Bronchial epithelial cell (primary cell): ENCODE data around the gene ADGRL3. TPM values are rescaled to one million over a fixed set of nuclear protein-coding genes. Genes with fewer than 3 reads are reported as not detected.

Source experiments
- DNase-seq: peaks from one replicate; pipeline ENCODE4 v3.0.0-alpha.2; 2010; ENCODE audit warnings: low read depth
- FAIRE-seq: peaks from 2 replicates; lab custom pipeline; 2011; peaks lifted over from hg19 to GRCh38; lab: Jason Lieb, UNC
- H3K27me3 ChIP-seq: 2 replicates; pipeline ENCODE4 v1.5.1; 2011; ENCODE audit warnings: low read length; ENCODE audit not compliant: control insufficient read depth, insufficient read depth
- H3K36me3 ChIP-seq: 2 replicates; pipeline ENCODE4 v1.5.1; 2011; ENCODE audit warnings: low read length; ENCODE audit not compliant: control insufficient read depth, insufficient read depth
- H3K4me3 ChIP-seq: 2 replicates; pipeline ENCODE4 v1.5.1; 2011; ENCODE audit warnings: mild to moderate bottlenecking, low read depth, low read length, control low read depth
- total RNA-seq: library from RNA; depleted of rRNA; stranded (reverse); fragments of >200 nt; gene quantifications from 2 replicates; pipeline ENCODE4 v1.2.1, GENCODE V29; 2014
- TF ChIP-seq, protein P1 (sequence below): IDR thresholded peaks from 2 replicates; pipeline ENCODE4 v1.5.1; 2011; ENCODE audit warnings: mild to moderate bottlenecking, moderate library complexity, low read length, control low read depth, inconsistent platforms; ENCODE audit not compliant: insufficient read depth, severe bottlenecking

Gene ADGRL3
- total RNA-seq, 1 donor from 2014 or later = under 0.01 TPM

DNA sequence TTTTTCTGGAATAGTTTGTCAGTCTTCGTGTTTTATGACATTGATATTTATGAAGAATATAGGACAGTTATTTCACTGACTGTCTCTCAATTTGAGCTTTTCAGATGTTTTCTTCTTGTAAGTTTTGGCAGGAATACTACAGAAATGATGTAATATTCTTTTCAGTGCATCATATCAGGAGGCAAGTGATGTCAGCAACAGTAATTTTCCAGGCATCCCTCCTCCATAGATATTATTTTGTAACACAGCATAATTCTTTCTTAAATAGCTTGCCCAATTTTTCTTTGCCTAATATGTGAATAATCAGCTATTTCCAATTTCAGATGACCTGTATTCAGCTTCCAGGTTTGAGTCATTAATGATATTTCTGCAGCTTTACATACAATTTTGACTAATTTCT, 211.1 kb downstream of the ADGRL3 start:
- FAIRE-seq = no peak
- TF ChIP-seq, protein P1, sequence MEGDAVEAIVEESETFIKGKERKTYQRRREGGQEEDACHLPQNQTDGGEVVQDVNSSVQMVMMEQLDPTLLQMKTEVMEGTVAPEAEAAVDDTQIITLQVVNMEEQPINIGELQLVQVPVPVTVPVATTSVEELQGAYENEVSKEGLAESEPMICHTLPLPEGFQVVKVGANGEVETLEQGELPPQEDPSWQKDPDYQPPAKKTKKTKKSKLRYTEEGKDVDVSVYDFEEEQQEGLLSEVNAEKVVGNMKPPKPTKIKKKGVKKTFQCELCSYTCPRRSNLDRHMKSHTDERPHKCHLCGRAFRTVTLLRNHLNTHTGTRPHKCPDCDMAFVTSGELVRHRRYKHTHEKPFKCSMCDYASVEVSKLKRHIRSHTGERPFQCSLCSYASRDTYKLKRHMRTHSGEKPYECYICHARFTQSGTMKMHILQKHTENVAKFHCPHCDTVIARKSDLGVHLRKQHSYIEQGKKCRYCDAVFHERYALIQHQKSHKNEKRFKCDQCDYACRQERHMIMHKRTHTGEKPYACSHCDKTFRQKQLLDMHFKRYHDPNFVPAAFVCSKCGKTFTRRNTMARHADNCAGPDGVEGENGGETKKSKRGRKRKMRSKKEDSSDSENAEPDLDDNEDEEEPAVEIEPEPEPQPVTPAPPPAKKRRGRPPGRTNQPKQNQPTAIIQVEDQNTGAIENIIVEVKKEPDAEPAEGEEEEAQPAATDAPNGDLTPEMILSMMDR = no peak

DNA sequence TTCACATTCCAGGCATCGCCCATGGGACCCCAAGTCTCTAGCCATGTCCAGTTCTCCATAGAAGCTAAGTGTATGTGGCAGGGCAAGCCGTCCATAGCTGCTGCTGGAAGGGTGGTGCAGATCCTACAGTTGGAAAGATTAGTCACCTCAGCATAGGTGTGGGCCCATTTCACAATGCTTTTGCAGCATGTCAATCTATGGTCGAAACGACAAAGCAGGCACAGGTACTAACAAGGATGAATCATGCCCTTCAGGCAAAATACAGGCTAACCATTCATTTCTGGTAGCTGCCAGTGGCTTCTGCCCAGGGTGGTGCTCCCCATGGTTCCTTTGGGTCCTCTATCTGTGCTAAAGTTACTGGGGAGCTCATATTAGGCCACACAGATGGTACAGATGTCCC, 225.2 kb downstream of the ADGRL3 start:
- peak; percentile 99 for DNase-seq
- peak; percentile 100 for FAIRE-seq
- TF ChIP-seq, protein P1 = no peak
- Histone ChIP-seq H3K36me3 (no peaks in the 10 kb centered on the region), H3K27me3 (no peaks in the 10 kb centered on the region), H3K4me3 (no peak overlapping the region)

More for the DNA sequence above, 211.1 kb downstream of the ADGRL3 start:
- H3K27me3 ChIP-seq = no peaks in the 10 kb centered on the region
- no peak for DNase-seq
- no peak overlapping the region for H3K4me3 ChIP-seq
- no peaks in the 10 kb centered on the region for H3K36me3 ChIP-seq

DNA sequence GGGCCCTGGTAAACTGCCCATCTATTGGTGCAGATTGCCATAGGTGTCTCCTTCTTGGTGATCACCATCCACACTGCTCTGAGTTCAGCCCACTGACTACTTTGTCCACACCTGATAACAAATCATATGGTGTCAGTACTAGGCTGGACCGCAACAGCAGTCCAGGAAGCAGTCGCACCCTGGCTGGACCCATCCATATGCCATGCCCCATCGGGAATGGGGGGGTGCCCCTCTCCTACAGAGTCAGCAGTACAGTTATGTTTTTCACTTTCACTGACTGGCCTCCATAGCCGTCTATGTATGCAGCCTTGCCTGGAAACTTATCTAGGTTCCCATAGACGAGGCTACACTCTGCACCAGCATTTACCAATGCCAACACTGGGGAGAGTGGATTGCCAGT, 226.1 kb downstream of the ADGRL3 start:
- H3K36me3 ChIP-seq = no peaks in the 10 kb centered on the region

DNA sequence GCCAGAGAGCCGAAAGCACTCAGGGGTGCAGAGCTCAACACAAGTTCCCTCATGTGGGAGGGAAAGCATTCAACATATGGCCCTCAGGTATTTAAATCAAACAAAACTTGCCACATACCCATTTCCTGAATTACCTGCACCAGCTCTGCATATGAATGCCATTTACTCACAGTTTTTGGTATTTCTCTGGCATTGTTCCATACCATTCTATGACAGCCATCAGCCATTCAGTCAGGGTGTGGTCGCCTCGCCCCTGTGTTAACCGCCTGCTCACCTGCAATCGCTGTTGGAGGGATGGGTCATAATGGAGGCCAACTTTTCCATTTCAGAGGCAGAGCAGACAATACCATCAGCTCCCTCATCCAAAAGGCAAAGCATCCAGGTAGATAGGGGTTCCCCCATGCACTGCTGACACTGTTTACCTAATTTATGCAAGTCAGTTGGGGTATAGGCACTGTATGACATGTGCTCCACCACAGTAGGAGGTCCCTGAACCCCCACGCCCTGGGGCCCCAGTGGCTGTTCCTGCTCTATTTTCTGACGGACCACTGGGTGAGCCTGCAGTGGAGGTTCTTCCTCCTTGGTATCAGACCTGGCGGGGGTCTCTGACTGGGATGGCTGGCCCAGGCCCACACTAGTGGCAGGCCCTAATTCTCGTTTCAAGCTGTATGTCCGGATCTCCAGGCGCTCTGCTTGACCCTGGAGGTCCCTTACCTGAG, 227.1 kb downstream of the ADGRL3 start:
- DNase-seq (peak; percentile 95), FAIRE-seq (peak; percentile 83)
- Histone ChIP-seq H3K4me3 (no peak overlapping the region), H3K36me3 (no peaks in the 10 kb centered on the region), H3K27me3 (no peaks in the 10 kb centered on the region)
- TF ChIP-seq, protein P1 = no peak

More for the DNA sequence above, 226.1 kb downstream of the ADGRL3 start:
- H3K4me3 ChIP-seq = no peak overlapping the region
- DNase-seq = no peak
- TF ChIP-seq, protein P1 = no peak
- FAIRE-seq = no peak
- no peaks in the 10 kb centered on the region for H3K27me3 ChIP-seq

DNA sequence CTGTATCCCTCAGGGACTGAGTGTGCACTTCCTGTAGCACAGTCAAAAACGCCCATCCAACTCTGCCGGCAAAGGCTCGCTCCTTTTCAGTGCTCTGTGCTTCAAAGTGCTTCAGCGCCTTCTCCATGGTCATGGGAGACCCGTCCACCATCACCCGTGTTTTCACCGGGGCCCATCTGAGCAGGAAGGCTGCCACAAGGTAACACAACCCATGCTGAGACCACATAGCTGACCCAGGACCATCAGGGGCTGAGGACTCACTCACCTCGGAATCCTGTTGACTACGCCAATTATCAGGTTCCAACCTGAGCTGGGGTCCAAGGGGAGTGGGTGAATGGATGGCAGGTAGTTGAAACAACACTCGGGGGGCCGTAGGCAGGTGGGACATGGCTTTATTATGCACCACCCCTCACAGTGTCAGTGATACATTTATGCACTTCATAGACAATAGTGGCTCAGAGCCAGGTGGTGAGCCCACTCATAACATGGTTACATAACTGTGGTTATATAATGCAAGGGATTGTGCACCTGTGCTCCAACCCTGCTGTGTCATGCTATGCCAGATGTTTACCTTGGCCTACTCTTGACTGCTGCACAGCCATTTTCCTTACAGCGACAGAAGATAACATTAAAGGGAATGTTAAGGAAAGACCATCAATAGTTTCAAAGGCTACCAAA, 227.8 kb downstream of the ADGRL3 start:
- H3K4me3 ChIP-seq = no peak overlapping the region
- no peak for FAIRE-seq
- TF ChIP-seq, protein P1 = no peak
- H3K36me3 ChIP-seq = no peaks in the 10 kb centered on the region
- peak; percentile 46 for DNase-seq
- no peaks in the 10 kb centered on the region for H3K27me3 ChIP-seq
